GM15510 (cell line): Measurements from ENCODE around the gene MOB3A.

Experiments
- POLR2A ChIP-seq: IDR thresholded peaks from 3 replicates; pipeline ENCODE4 v1.6.1; 2011; ENCODE audit warnings: borderline replicate concordance; ENCODE audit not compliant: insufficient read length; ENCODE audit errors: extremely low read depth

The MOB3A gene

DNA sequence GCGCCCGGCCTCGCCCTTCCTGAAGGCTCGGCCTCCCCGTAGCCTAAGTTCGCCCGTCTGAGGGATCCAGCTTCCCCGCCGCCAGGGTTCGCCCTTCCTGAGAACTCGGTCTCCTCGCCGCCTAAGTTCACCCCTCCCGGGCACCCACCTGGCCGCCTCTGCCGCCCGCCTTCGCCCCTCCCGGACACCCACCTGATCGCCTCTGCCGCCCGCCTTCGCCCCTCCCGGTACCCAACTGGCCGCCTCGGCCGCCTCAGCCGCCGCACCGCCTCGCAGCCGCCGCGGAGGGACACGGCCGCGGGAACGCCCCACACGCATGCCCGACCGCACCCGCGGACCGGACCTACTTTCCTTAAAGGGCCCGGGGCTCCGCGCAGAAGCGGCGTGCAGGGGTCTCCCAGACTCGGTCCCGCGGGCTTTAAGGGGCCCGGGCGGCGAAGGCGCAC lies at the start of gene MOB3A:
Gene MOB3A, minus strand, starts transcription at position 293 of the 446 bp plus-strand sequence. CDS start 17,766 bp downstream, outside the sequence.
- TF ChIP-seq POLR2A: peak; percentile 73

DNA sequence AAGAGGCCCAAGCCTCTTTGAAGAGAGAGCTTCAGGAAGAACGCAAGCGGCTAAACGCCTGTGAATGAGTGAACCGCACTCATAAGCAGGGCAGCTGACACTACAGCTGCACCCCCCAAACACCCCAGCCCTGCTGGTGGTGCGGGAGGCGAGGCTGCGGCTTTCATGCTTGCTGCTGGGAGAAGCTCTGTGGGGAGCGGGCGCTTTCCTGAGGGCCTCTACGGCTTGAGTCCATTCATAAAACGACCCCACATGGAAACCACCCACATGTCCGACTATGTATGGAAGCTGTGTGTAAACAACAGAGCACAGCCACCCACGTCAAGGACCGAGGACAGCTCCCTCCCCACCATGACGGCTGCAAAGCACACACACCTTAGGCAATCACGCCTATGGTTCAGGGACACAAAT lies 49.7 kb upstream of the MOB3A start:
- no peak for TF ChIP-seq POLR2A

DNA sequence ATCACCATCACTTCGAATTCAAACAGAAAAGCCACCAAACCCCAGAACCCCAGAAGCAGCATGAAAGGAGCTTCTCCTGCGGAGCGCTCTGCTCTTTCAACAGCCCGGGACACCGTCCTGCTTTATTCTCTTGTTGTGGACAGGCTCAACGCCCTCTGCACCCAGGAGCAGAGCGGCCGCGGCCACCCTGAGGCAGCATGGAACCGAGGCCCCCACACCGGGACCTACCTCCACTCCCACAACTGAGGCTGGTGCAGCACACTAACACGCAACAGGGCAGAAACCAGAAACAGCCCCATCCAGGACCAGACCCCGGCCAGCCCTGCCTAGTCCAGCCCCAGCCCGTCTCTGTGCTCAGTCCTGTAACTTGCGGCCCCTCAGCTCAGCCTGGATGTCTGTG lies 48.1 kb upstream of the MOB3A start:
- TF ChIP-seq POLR2A: no peak

DNA sequence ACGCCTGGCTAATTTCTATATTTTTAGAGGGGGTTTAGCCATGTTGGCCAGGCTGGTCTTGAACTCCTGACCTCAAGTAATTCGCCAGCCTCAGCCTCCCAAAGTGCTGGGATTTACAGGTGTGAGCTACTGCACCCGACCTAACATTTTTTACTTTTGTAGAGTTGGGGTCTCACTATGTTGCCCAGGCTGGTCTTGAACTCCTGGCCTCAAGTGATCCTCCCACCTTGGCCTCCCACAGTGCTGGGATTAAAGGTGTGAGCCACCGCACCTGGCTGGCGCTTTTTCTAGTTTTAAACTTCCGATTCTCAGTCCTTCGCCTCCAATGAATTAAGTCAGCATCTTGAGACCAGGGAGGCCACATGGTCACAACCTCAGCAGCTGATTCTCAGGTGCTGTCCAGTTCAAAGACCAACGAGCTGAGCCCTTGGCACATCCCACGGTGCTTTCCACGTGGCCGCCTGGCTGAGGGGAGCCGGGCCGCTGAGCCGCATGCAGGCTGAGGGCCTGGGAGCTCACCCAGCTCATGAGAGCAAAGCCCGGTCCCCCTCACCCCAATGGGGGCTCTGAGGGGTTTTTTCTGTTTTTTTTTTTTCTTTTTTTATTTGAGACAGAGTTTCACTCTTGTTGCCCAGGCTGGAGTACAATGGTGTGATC lies 46.2 kb upstream of the MOB3A start:
- no peak for TF ChIP-seq POLR2A

DNA sequence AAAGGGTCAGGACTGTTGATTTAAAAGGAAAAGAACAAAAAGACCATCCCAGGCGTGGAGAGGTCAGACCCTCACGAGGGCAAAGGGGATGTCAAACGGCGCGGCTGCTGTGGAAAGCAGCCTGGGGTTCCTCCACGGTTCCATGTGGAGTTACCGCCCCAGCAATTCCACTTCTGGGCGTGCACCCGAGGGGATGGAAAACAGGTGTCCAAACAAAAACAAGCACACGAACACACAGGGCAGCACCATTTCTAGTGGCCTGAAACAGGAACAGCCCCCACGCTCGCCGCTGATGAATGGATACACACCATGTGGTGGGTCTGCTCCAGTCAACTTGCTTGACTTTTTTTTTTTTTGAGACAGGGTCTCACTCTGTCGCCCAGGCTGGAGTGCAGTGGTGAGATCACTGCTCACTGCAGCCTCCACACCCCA lies 44.0 kb upstream of the MOB3A start:
- TF ChIP-seq POLR2A: no peak

DNA sequence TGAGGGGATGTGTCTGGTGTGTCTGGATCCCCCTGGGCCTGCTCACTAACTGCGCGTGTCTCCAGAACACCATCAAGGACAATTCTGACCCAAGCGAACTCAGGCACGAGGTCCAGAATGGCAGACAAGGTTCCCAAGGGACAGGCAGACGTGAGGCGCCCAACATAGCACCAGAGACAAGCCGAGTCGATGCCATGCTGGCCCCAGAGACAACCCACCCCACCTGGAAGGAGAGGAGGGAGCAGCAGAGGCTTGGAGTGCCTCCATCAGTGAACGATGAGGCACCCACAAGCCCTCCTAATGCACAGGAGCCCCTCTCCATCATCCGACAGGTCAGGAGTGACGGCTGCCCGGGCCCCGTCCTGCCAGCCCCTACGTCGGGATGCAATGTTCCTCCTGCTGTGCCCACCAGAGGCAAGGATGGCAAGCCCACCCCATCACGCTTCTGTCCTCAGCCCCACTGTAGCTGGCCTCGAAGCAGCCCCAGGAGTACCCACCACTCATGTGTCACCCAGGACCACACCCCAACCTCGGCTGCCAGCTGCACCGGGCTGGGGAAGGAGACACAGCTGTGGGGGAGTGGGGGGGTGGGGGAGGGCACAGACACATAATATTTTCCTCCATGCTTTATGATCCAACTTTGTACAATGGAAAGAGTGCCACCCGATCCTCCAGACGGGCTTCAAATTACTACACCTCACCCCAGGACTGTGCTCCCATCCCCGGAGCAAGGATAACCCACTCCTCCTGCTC lies 43.4 kb upstream of the MOB3A start:
- TF ChIP-seq POLR2A: no peak

DNA sequence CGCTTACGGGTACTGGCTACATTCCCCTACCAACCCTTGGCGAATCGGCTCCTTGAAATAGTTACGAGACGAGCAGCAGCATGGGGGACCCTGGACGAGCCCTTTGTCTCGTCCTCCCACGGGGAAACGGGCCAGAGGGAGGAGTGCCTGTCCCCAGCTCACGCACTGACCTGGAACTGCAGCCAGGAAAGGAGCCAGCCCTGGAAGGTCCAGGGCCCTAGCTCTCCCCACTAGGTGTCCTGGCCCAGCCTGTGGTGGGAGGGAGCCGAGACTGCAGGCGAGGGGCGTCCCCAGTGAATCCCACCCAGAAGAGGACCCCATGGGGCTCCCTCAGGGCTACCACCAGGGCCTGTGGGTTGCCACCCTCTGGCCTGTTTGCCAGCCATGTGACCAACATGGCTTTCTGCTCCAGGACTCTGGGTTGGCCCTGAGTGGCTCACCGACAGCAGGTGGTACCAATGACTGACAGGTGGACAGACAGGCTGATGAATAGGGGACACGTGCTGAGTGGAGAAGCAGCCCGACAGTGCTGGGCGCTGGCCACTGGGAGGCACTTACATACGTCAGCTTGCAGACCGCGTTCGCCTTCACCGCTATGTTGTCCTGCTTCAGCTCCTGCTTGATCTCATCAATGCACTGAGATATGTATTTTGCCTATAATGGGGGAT lies 42.1 kb upstream of the MOB3A start:
- no peak for TF ChIP-seq POLR2A

DNA sequence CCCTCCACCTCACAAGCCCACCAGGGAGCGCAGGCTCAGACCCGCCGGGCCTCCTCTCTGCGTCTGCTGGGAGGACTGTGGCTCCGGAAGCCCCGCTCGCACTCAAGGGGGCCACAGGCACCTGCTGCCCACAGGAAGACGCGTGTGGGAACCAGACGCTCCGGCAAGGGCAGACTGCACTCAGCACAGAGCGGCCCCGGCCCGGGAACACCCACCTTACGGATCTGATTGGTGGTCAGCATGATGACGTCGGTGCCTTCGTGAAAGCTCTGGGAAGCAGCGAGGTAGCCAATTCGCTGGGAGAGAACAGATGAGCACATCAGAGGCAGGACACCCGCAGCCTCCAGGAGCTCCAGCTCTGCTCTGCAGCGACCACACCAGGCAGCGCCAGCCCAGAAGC lies 40.7 kb upstream of the MOB3A start:
- no peak for TF ChIP-seq POLR2A

DNA sequence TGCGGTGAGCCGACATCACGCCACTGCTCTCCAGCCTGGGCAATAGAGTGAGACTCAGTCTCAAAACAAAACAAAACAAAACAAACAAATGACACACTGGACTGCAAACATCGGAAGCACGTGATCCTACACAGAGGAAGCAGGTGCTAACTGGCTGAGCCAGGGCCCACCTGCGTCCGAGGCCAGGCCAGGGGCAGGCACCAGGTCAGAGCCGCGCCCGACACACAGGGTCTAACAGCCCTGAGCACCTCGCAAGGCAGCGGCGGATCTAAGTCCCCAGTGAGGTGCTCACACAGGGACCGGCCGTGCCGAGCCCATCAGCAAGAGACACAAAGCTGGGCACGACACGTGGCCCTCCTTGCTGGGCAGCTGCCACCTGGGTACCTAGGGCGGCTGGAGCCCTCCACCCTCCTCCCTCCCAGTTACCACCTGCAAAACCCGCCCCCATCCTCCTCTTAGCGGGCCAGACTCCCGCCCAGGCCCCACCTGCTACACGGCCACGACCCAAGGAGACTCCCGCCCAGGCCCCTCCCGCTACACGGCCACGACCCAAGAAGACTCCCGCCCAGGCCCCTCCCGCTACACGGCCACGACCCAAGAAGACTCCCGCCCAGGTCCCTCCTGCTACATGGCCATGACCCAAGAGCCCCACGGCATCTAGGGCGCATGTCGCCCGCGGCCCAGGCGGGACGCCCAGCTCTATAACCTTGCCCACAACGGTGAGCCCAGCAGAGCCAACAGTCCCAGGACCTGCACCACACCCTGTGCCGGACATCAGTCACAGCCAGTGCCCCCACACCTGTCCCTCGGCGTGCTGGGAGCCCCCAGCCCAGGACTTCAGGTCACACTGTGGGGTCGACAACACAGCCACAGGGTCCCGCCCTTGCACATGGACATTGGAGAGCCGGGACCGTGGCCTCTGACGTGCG lies 39.6 kb upstream of the MOB3A start:
- TF ChIP-seq POLR2A: no peak

DNA sequence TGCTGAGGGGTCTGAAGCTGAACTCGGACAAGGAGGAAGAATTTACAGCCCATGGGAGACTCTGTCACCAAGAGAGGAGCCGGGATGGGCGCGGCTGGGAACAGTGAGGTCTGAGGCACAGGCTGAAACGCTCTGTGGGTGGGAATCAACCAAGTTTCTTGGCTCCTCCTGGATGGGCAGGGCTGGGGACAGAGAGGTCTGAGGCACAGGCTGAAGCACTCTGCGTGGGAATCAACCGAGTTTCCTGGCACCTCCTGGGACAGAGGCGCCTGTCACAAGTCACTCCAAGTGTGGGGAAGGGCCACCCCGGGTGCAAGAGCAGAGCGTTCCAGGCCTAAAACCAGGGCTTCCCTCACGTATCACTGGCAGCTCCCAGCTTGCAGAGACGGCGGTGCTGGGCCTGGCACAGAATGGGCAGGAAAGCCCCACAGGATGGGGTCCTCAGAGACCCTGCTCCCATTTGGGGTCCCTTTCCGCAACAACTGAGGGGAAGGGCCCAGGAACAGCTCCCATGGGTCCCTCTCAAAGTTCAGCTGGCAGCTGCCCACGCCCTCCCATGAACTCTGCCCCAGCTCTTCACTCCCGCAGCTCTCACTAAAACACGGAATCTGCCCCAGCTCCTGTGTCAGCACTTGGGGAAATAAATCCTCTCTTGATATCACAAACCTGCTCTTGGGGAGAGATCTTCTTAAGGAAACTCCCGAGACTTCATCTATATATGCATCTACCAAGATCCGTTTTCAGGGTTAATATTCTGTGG lies 36.8 kb upstream of the MOB3A start:
- no peak for TF ChIP-seq POLR2A

DNA sequence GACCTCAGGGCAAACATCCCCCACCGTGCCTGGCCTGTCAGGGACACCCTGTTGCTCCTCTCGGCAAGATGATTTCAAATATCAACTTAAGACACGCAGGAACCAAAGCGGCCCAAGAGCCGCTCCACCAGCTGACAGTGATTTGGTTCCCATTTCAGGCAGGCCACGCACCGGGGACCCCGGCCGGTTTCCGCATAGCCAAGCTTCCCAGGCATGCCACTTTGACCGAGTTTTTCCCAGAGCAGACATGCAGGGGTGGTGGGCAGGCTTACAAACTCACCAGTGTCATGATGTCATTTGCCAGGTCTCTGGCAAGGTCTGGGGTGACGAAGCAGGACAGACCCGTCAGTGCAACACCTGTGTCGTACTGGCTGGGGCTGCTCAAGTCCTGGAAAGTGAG lies 36.1 kb upstream of the MOB3A start:
- no peak for TF ChIP-seq POLR2A

DNA sequence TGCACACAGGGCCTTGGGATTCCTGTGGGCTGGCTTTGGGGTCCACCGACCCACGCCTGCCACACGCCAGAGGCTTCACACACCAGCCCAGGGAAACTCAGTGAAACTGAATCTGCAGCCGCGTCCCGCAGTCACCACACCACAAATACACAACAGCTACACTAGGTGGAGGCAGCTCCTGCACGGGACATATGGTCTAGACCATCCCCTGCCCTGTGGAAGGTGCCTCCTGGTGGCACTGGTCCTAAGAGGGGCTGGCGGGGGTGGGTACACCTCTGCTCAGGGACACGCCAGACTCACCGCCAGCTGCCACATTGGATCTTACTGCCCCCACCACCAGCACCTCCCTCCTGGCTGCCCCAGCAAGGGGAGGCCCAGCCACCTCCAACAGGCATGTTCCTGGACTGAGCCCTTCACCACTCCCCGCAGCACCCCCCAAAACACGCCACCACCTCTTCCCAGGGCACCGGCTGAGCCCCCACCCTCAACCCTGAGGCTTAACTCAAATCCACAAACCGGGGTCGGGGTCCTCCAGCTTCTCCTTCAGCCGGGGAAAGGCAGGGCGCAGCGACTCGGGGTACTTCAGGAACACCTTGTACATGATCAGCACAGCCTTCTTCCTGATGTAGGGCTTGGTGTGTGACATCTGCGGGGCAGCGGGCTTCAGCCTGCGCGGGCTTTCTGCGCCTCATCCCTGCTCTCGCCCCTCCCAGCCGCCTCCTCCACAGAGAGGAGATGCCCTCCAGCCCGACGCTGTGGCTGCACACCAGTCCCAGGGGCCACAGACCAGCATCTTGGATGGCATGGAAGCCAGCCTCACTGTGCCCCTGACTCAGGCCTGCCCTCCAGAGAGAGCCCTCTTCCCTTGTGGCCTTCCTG lies 34.0 kb upstream of the MOB3A start:
- no peak for TF ChIP-seq POLR2A

DNA sequence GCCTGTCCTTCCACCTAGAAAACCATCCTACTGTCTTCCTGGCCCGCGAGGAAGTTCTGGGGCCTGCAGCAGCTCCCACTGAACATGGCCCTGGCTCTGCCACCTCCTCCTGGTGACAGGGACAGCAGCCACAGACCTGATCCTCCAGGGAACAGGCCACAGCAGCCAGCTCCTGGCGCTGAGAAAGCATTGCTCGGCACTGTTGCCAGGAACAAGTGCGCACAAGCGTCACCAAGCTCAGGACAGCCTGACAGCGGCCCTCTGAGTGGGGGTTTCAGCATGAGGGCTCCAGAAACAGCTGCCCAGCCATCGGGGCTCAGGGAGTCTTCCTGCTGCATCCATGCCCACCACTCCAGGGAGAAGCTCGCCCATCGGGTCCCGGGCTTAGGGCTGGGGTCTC lies 33.4 kb upstream of the MOB3A start:
- no peak for TF ChIP-seq POLR2A
